Adrenal gland (tissue), 12 donors: ENCODE measurements around the gene GGT7. TPM values are rescaled to one million over a fixed set of nuclear protein-coding genes. Genes with fewer than 3 reads are reported as not detected.

ENCODE experiments used
- DNase-seq, 7 donors: peaks; one replicate each; pipeline ENCODE4 v3.0.0-alpha.2; 2019 to 2020
- H3K27ac ChIP-seq, 5 donors: fragments of 200-600 bp; sonication (generic) in 4 of 5; 1 replicate in 3 of 5; 2 replicates in 2 of 5; pipeline versions ENCODE4 v1.5.1 to v1.8.0; 2016 to 2020; ENCODE audit warnings: mild to moderate bottlenecking in 1 of 5
- H3K27me3 ChIP-seq: fragments of 200-600 bp; 2 replicates; pipeline ENCODE4 v1.8.0; 2021
- H3K36me3 ChIP-seq, 2 donors: fragments of 200-600 bp; replicated peaks in 1 of 2; 1 replicate in 1 of 2; 2 replicates in 1 of 2; pipeline versions ENCODE4 v1.5.1 to v1.8.0; 2018 to 2022
- H3K4me1 ChIP-seq, 2 donors: fragments of 200-600 bp; replicated peaks in 1 of 2; 1 replicate in 1 of 2; 2 replicates in 1 of 2; pipeline versions ENCODE4 v1.5.1 to v1.8.0; 2018 to 2021
- H3K4me3 ChIP-seq, 4 donors: fragments of 200-600 bp; sonication (generic) in 3 of 4; one replicate each; pipeline ENCODE4 v1.5.1; 2016 to 2018
- H3K9me3 ChIP-seq, 3 donors: fragments of 200-600 bp; sonication (generic) in 1 of 3; replicated peaks in 1 of 3; 1 replicate in 2 of 3; 2 replicates in 1 of 3; pipeline versions ENCODE4 v1.5.1 to v1.8.0; 2016 to 2021
- CTCF ChIP-seq, 6 experiments: fragments of 450-650 bp in 4 of 6; fragments of 200-600 bp in 2 of 6; sonication (generic) in 1 of 6; IDR thresholded peaks; 1 replicate in 5 of 6; 2 replicates in 1 of 6; pipeline versions ENCODE4 v1.5.1 to v1.8.0; 2016 to 2021; ENCODE audit warnings: antibody characterized with exemption in 6 of 6, mild to moderate bottlenecking in 2 of 6, moderate library complexity in 1 of 6
- POLR2A ChIP-seq, 2 donors: fragments of 450-650 bp; IDR thresholded peaks; one replicate each; pipeline ENCODE4 v1.6.1; 2017; ENCODE audit warnings: antibody characterized with exemption in 2 of 2, mild to moderate bottlenecking in 2 of 2, moderate library complexity in 1 of 2
- WGBS, 4 donors: extraction: QIAGEN DNeasy Blood & Tissue Kit in 2 of 4; methylation state at CpG; one replicate each; pipeline versions ENCODE4 v1.1.5 to v1.1.7; 2013 to 2017; 5-methylcytosine and 5-hydroxymethylcytosine counted together
- intact Hi-C, 2 donors: fragments of 100-400 bp; cut with DNase I; formaldehyde crosslinking; loops; one replicate each; pipeline versions ENCODE4 v1.14.1 to v1.15.0; 2022 to 2023
- polyA plus RNA-seq, 3 donors: library from polyadenylated mRNA; stranded (reverse); fragments of 200-250 nt in 2 of 3; fragments of 350-450 nt in 1 of 3; fragmentation: Illumina TruSeq in 1 of 3; extraction: RNeasy Lipid Tissue Mini Kit (QIAGEN cat#74804) in 1 of 3; gene quantifications; one replicate each; pipeline ENCODE4 v1.2.3, GENCODE V29; 2013 to 2014
- total RNA-seq, 9 donors: library from RNA; depleted of rRNA in 4 of 9; stranded (reverse); fragments of >200 nt in 4 of 9; fragments of 120-200 nt in 1 of 9; fragmentation: NEBNext Ultra II Directional in 1 of 9; extraction: Animal tissue kit (Norgen Biotek cat#: 25700) in 1 of 9; gene quantifications; one replicate each; pipeline versions ENCODE4 v1.1.0 to v1.2.4, GENCODE V29; 2013 to 2023
- donor health status: healthy with polysubstance abuse.
- donor health status: Bipolar disorder and iron deficiency.
- donor health status: DM: yes; HTN: yes; CAD: no.
- donor health status: DM: no; HTN: no; CAD: no.
- donor health status: DM: no; HTN: no; CAD: no.
- donor health status: DM: yes; HTN: yes; CAD: no.

GGT7 gene
- total and polyA plus RNA-seq, 12 donors = 5.3 to 27.8 (median 14.2) TPM

DNA sequence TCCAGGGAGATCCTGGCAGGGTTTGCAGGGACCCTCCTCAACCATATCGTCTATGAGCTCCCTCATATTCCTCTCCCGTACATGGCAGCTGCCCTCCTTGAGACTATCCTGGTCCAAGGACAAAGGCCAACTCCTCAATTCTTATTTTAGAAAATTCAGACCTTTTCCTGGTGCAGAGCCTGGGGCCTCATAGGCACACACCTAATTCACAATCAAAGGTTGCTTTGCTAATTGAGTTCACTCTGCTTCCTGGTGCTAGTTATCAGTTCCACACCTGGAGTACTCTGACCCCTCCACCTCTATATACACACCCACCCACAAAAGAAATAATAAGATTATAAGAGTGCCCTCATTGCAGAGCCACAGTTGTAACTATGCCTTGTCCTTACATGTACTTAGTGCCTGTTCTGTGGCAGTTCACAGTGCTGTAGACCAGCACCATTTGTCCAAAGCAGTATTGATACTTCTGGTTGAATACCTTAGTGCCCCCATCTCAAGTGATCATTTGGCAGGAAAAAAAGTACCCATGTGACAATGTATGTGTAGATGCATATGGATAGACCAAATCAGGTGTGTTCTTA, 44.2 kb upstream of the GGT7 start:
- 28 to 68% (median 64%) methylated on average over 2 of the region's 2 CpGs for WGBS, 4 donors
- intact Hi-C loops = no loop called here
- Histone ChIP-seq H3K4me3 (no peak overlapping the region), H3K9me3 (no peaks in the 10 kb centered on the region), H3K27me3 (no peaks in the 10 kb centered on the region), H3K4me1 (peaks cover 8 to 20% of the 10 kb centered on the region in 2 donors), H3K27ac (no peak overlapping the region), H3K36me3 (peaks cover 0 to 18% of the 10 kb centered on the region in 2 donors)
- DNase-seq = no peak
- TF ChIP-seq POLR2A (IDR thresholded peaks at IDR 0.05) (no peak), CTCF (IDR thresholded peaks at IDR 0.05) (no peak)

GRCh38 chr20:34915749-34916455, 43.2 kb upstream of the GGT7 start:
- peaks cover 8 to 20% of the 10 kb centered on the region in 2 donors for H3K4me1 ChIP-seq
- no peak overlapping the region for H3K4me3 ChIP-seq
- H3K36me3 ChIP-seq = peaks cover 0 to 8% of the 10 kb centered on the region in 2 donors
- 75 to 79% (median 77%) methylated on average over 4 of the region's 4 CpGs for WGBS, 4 donors
- no peak for TF ChIP-seq CTCF (IDR thresholded peaks at IDR 0.05)
- TF ChIP-seq POLR2A (IDR thresholded peaks at IDR 0.05) = no peak
- H3K27ac ChIP-seq = peak overlapping the region in 1 of 5 donors; percentile 27
- DNase-seq = no peak
- H3K9me3 ChIP-seq = no peaks in the 10 kb centered on the region
- no peaks in the 10 kb centered on the region for H3K27me3 ChIP-seq
- intact Hi-C loops = no loop called here

DNA sequence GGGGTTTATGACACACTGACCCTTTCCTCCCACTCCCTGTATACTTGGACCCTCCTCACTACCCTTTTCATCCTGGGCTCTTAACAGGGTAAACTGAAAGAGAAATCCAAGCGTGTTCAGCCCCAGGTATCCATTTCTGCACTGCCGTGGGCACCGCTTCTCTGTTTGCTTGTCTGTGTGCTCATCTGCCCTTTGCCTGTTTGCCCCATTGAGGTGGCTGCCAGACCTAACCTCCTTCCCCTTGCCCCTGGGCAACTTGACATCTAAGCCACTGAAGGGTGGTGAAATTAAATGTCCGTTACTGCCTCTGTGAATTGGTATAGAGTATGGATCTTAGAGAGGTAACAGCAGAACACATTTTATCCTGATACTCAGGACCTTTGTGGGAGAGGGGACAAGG, 42.5 kb upstream of the GGT7 start:
- Histone ChIP-seq H3K27me3 (no peaks in the 10 kb centered on the region), H3K27ac (no peak overlapping the region), H3K4me3 (no peak overlapping the region), H3K4me1 (peaks cover 8 to 20% of the 10 kb centered on the region in 2 donors), H3K36me3 (peaks cover 0 to under 1% of the 10 kb centered on the region in 2 donors), H3K9me3 (no peaks in the 10 kb centered on the region)
- TF ChIP-seq POLR2A (IDR thresholded peaks at IDR 0.05) = no peak
- intact Hi-C loops = no loop called here
- WGBS, 4 donors = 94 to 96% (median 96%) methylated on average over 4 of the region's 4 CpGs
- no peak for DNase-seq

GRCh38 chr20:34907616-34908469, 35.2 kb upstream of the GGT7 start:
- intact Hi-C loops = no loop called here

More at GRCh38 chr20:34907616-34908469, 35.2 kb upstream of the GGT7 start:
- H3K27ac ChIP-seq = peak overlapping the region; percentile 18 to 93 (median 85)
- peak; percentile 68 to 92 (median 84) for DNase-seq
- H3K36me3 ChIP-seq = no peaks in the 10 kb centered on the region
- TF ChIP-seq CTCF (IDR thresholded peaks at IDR 0.05) (no peak), POLR2A (IDR thresholded peaks at IDR 0.05) (peak in 1 of 2 donors; percentile 44)
- H3K4me1 ChIP-seq = peaks cover 28 to 37% of the 10 kb centered on the region in 2 donors
- 21 to 27% (median 22%) methylated on average over 7 of the region's 7 CpGs for WGBS, 4 donors
- no peaks in the 10 kb centered on the region for H3K27me3 ChIP-seq
- H3K9me3 ChIP-seq = no peaks in the 10 kb centered on the region
- H3K4me3 ChIP-seq = peak overlapping the region in 1 of 4 donors; percentile 33
